CD14-positive monocyte (primary cell): Measurements from ENCODE around the gene EIF2S1. TPM values are rescaled to one million over a fixed set of nuclear protein-coding genes. Genes with fewer than 3 reads are reported as not detected.

Source experiments
- DNase-seq, 3 donors: peaks; one replicate each; pipeline ENCODE4 v3.0.0-alpha.2; 2011 to 2022
- H2AFZ ChIP-seq: 2 replicates; pipeline ENCODE4 v1.6.0; 2012; ENCODE audit warnings: mild to moderate bottlenecking, low read depth, low read length, inconsistent platforms; ENCODE audit not compliant: insufficient read depth, poor library complexity, severe bottlenecking
- H3K27ac ChIP-seq, 2 donors: 1 replicate in 1 of 2; 2 replicates in 1 of 2; pipeline ENCODE4 v1.5.1; 2012 to 2013; ENCODE audit warnings: low read length in 2 of 2, control low read depth in 1 of 2, inconsistent platforms in 1 of 2, low read depth in 1 of 2, mild to moderate bottlenecking in 1 of 2
- H3K27me3 ChIP-seq, 2 donors: one replicate each; pipeline versions ENCODE4 v1.6.0 to v1.6.1; 2011 to 2013; ENCODE audit warnings: low read length in 2 of 2; ENCODE audit not compliant: control insufficient read depth in 2 of 2, insufficient read depth in 2 of 2
- H3K36me3 ChIP-seq, 2 donors: replicated peaks in 1 of 2; 1 replicate in 1 of 2; 2 replicates in 1 of 2; pipeline versions ENCODE4 v1.5.1 to v1.6.1; 2012 to 2013; ENCODE audit warnings: low read length in 2 of 2, control low read depth in 1 of 2, inconsistent platforms in 1 of 2, mild to moderate bottlenecking in 1 of 2; ENCODE audit not compliant: insufficient read depth in 2 of 2, control insufficient read depth in 1 of 2
- H3K4me1 ChIP-seq, 2 donors: 1 replicate in 1 of 2; 2 replicates in 1 of 2; pipeline versions ENCODE4 v1.5.1 to v1.6.1; 2012 to 2013; ENCODE audit warnings: low read length in 2 of 2, control low read depth in 1 of 2, inconsistent platforms in 1 of 2, mild to moderate bottlenecking in 1 of 2, moderate library complexity in 1 of 2; ENCODE audit not compliant: insufficient read depth in 2 of 2, control insufficient read depth in 1 of 2
- H3K4me2 ChIP-seq: replicated peaks from 2 replicates; pipeline ENCODE3; 2012; ENCODE audit warnings: low read length, moderate library complexity, mild to moderate bottlenecking; ENCODE audit not compliant: poor library complexity, severe bottlenecking; ENCODE audit errors: extremely low read depth
- H3K4me3 ChIP-seq, 3 experiments: fragments of 200-600 bp in 1 of 3; sonication (generic) in 1 of 3; replicated peaks in 1 of 3; 1 replicate in 2 of 3; 2 replicates in 1 of 3; pipeline ENCODE4 v1.5.1; 2011 to 2013; ENCODE audit warnings: low read length in 3 of 3, mild to moderate bottlenecking in 3 of 3, control low read depth in 2 of 3, low read depth in 2 of 3, inconsistent platforms in 1 of 3, moderate library complexity in 1 of 3
- H3K79me2 ChIP-seq: 2 replicates; pipeline ENCODE4 v1.6.0; 2012; ENCODE audit warnings: mild to moderate bottlenecking, control low read depth, inconsistent platforms, low read length, moderate library complexity; ENCODE audit not compliant: insufficient read depth
- H3K9ac ChIP-seq: 2 replicates; pipeline ENCODE4 v1.6.0; 2017; ENCODE audit warnings: low read length, mild to moderate bottlenecking; ENCODE audit not compliant: insufficient read depth, poor library complexity, severe bottlenecking
- H3K9me3 ChIP-seq, 2 donors: replicated peaks in 1 of 2; 1 replicate in 1 of 2; 2 replicates in 1 of 2; pipeline versions ENCODE4 v1.5.1 to v1.6.1; 2012 to 2013; ENCODE audit warnings: low read length in 2 of 2, control low read depth in 1 of 2; ENCODE audit not compliant: control insufficient read depth in 1 of 2, insufficient read depth in 1 of 2
- H4K20me1 ChIP-seq: 2 replicates; pipeline ENCODE4 v1.6.0; 2012; ENCODE audit warnings: mild to moderate bottlenecking, low read length, control low read depth, moderate library complexity; ENCODE audit not compliant: insufficient read depth
- H3K27ac Mint-ChIP-seq, 7 donors: one replicate each; pipeline ENCODE4 v1.8.0; 2020; ENCODE audit warnings: mild to moderate bottlenecking in 7 of 7, mixed read lengths in 7 of 7, moderate library complexity in 6 of 7, inconsistent platforms in 2 of 7
- H3K27me3 Mint-ChIP-seq, 3 donors: one replicate each; pipeline ENCODE4 v1.8.0; 2021 to 2022; ENCODE audit warnings: low read depth in 3 of 3, mild to moderate bottlenecking in 3 of 3, mixed read lengths in 3 of 3, moderate library complexity in 3 of 3, inconsistent platforms in 1 of 3
- H3K36me3 Mint-ChIP-seq, 2 donors: one replicate each; pipeline ENCODE4 v1.8.0; 2020; ENCODE audit warnings: mixed read lengths in 2 of 2, inconsistent platforms in 1 of 2, mild to moderate bottlenecking in 1 of 2
- H3K4me1 Mint-ChIP-seq: one replicate; pipeline ENCODE4 v1.8.0; 2020; ENCODE audit warnings: mild to moderate bottlenecking, mixed read lengths
- H3K4me3 Mint-ChIP-seq, 2 donors: one replicate each; pipeline ENCODE4 v1.8.0; 2020; ENCODE audit warnings: mild to moderate bottlenecking in 2 of 2, mixed read lengths in 2 of 2, moderate library complexity in 1 of 2
- H3K9me3 Mint-ChIP-seq, 7 donors: one replicate each; pipeline ENCODE4 v1.8.0; 2020 to 2022; ENCODE audit warnings: mixed read lengths in 7 of 7, mild to moderate bottlenecking in 6 of 7, moderate library complexity in 6 of 7, inconsistent platforms in 2 of 7
- WGBS: methylation state at CpG from one replicate; pipeline ENCODE4 v1.1.5; 2013; ENCODE audit warnings: missing lambda C conversion rate; ENCODE audit not compliant: insufficient coverage; 5-methylcytosine and 5-hydroxymethylcytosine counted together
- intact Hi-C, 2 donors: fragments of 100-400 bp; cut with micrococcal nuclease; formaldehyde crosslinking; loops; one replicate each; pipeline versions ENCODE4 v1.15.0 to v1.15.1; 2023
- polyA plus RNA-seq, 3 donors: library from polyadenylated mRNA; depleted of rRNA in 1 of 3; unstranded in 2 of 3; stranded (reverse) in 1 of 3; fragments of 300-500 nt in 2 of 3; fragments of >200 nt in 1 of 3; fragmentation: Illumina TruSeq in 2 of 3; gene quantifications; 1 replicate in 2 of 3; 2 replicates in 1 of 3; pipeline ENCODE4 v1.2.3, GENCODE V29; 2012 to 2021
- TF ChIP-seq, protein P1 (sequence below): fragments of 200-600 bp; IDR thresholded peaks from one replicate; pipeline ENCODE4 v1.8.0; 2022; ENCODE audit warnings: antibody characterized with exemption, mild to moderate bottlenecking

The EIF2S1 gene
- polyA plus RNA-seq, 3 donors = 21.9 to 111 (median 110) TPM

DNA sequence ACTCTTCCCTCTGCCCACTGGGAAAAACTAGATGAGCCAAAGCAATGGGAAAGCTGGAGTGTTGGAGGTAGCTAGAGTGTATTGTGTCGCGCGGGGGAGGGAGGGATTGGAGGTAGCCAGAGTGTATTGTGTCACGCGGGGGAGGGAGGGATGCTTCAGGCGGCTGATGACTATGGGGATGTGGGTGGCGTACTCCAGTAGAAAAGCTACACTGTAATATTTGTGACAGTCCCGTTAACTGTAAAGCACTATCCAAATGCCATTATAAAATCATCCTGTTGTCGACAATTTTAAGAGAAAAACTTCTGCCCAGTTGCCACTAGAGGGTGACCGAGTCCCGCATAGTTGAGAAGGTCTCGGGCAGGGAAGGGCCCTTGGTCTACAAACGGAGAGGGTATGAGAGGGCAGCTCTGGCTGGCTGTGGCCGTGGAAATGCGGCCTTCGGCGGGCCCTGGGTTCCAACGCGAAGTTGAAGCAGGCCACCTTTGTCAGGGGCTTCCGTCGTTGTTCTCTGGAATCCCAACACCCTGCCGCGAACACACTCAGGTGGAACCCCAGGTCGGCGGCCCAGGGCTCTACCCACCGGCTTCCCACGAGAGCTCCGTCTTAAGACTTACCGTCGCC, 67.0 kb downstream of the EIF2S1 start:
- H3K4me1 ChIP-seq = peaks cover 5 to 9% of the 10 kb centered on the region in 2 donors
- no peak overlapping the region for H2AFZ ChIP-seq
- H3K79me2 ChIP-seq = no peaks in the 10 kb centered on the region
- Mint-ChIP-seq H3K9me3 (no peaks in the 10 kb centered on the region), H3K4me1 (peaks cover 14% of the 10 kb centered on the region), H3K4me3 (no peak overlapping the region), H3K27ac (peak overlapping the region in 1 of 7 donors; percentile 66), H3K27me3 (peaks cover 20 to 44% (median 31%) of the 10 kb centered on the region in 3 donors), H3K36me3 (no peaks in the 10 kb centered on the region)
- 41% methylated on average over 14 of the region's 30 CpGs for WGBS
- H3K4me3 ChIP-seq = no peak overlapping the region
- H3K36me3 ChIP-seq = no peaks in the 10 kb centered on the region
- H4K20me1 ChIP-seq = no peaks in the 10 kb centered on the region
- H3K27me3 ChIP-seq = peaks cover 6 to 15% of the 10 kb centered on the region in 2 donors
- H3K9ac ChIP-seq = no peak overlapping the region
- no peak overlapping the region for H3K4me2 ChIP-seq
- peak; percentile 54 to 63 (median 56) for DNase-seq
- intact Hi-C loops = loop anchor here (1.0 to 10.0 kb wide), 4 partner anchors 144 to 278 kb away; partner anchors contain the start of gene RDH12 (in 1 of the 2)
- H3K27ac ChIP-seq = no peak overlapping the region
- TF ChIP-seq, protein P1, sequence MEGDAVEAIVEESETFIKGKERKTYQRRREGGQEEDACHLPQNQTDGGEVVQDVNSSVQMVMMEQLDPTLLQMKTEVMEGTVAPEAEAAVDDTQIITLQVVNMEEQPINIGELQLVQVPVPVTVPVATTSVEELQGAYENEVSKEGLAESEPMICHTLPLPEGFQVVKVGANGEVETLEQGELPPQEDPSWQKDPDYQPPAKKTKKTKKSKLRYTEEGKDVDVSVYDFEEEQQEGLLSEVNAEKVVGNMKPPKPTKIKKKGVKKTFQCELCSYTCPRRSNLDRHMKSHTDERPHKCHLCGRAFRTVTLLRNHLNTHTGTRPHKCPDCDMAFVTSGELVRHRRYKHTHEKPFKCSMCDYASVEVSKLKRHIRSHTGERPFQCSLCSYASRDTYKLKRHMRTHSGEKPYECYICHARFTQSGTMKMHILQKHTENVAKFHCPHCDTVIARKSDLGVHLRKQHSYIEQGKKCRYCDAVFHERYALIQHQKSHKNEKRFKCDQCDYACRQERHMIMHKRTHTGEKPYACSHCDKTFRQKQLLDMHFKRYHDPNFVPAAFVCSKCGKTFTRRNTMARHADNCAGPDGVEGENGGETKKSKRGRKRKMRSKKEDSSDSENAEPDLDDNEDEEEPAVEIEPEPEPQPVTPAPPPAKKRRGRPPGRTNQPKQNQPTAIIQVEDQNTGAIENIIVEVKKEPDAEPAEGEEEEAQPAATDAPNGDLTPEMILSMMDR = peak; percentile 86
- H3K9me3 ChIP-seq = no peaks in the 10 kb centered on the region

DNA sequence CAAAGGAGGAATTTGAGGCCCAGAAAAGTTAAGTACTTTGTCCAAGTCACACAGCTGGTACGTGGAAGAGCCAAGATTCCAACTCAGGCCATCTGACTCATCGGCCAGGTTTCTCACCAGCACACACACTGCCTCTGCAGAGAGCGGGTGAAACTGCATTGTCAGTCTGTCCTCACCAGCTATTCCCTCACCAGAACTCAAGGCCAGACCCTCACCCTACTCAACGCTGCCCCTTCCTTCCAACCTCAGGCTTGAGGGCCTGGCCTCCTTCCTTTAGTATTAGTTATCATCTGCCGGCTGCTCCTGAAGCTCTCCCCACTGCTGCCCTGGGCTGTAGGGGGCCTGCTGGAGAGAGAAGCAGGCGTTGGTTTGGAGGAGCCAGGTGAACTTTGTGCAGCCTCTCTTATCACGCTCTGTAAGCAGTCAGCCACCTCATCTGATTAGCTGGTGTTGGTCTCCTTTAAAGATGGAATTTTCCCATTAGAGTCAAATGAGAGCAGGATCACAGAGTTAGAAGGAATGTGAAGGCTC, 68.4 kb downstream of the EIF2S1 start:
- no peaks in the 10 kb centered on the region for H3K36me3 Mint-ChIP-seq
- no peak overlapping the region for H3K27ac ChIP-seq
- H3K4me1 ChIP-seq = peaks cover 3 to 4% of the 10 kb centered on the region in 2 donors
- peak overlapping the region in 1 of 7 donors; percentile 58 for H3K27ac Mint-ChIP-seq
- intact Hi-C loops = loop anchor here (5.0 to 10.0 kb wide), 3 partner anchors 144 to 276 kb away; partner anchors contain the start of gene RDH12 (in 1 of the 2)
- TF ChIP-seq, protein P1 = no peak
- no peaks in the 10 kb centered on the region for H3K36me3 ChIP-seq
- H3K27me3 Mint-ChIP-seq = peaks cover 21 to 38% (median 27%) of the 10 kb centered on the region in 3 donors
- 87% methylated on average over 5 of the region's 7 CpGs for WGBS
- no peak overlapping the region for H3K9ac ChIP-seq
- H3K4me1 Mint-ChIP-seq = peaks cover 10% of the 10 kb centered on the region
- no peak for DNase-seq
- no peaks in the 10 kb centered on the region for H4K20me1 ChIP-seq
- peaks cover 6 to 15% of the 10 kb centered on the region in 2 donors for H3K27me3 ChIP-seq
- H3K9me3 Mint-ChIP-seq = no peaks in the 10 kb centered on the region
- H3K9me3 ChIP-seq = no peaks in the 10 kb centered on the region
- no peak overlapping the region for H3K4me3 Mint-ChIP-seq
- H3K4me3 ChIP-seq = no peak overlapping the region
- no peaks in the 10 kb centered on the region for H3K79me2 ChIP-seq
- H3K4me2 ChIP-seq = no peak overlapping the region
- H2AFZ ChIP-seq = no peak overlapping the region
